CD4-positive, alpha-beta T cell treated with Interleukin-17A for 4 hours (primary cell): ENCODE results near the gene PPOX.

Experiments used
- DNase-seq: peaks from one replicate; pipeline ENCODE4 v3.0.0-alpha.2; 2020; ENCODE audit warnings: mixed read lengths

PPOX gene

GRCh38 chr1:161153682-161154337 lies 12.4 kb upstream of the PPOX start, which contains the start of gene UFC1:
Gene UFC1, plus strand, starts transcription at chr1:161153978. Its CDS starts 20 bp downstream, at chr1:161153998.
- peak; percentile 80 for DNase-seq

DNA sequence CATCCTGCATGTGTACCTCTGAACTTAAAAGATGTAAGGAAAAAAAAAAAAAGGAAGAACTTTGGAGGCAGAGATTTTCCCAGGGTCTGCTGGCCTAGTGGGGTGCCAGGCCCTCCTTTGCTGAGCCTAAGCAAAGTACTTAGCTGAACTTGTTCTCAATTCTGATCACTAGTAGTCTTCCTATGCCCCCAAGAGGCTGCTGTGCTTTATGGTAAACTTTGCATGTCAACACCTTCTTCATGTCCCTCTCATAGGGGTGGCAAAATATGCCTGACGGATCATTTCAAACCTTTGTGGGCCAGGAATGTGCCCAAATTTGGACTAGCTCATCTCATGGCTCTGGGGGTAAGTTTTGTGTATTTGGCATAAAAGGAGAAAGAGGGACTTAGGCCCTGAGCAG lies 8.4 kb upstream of the PPOX start:
- DNase-seq, result no peak

DNA sequence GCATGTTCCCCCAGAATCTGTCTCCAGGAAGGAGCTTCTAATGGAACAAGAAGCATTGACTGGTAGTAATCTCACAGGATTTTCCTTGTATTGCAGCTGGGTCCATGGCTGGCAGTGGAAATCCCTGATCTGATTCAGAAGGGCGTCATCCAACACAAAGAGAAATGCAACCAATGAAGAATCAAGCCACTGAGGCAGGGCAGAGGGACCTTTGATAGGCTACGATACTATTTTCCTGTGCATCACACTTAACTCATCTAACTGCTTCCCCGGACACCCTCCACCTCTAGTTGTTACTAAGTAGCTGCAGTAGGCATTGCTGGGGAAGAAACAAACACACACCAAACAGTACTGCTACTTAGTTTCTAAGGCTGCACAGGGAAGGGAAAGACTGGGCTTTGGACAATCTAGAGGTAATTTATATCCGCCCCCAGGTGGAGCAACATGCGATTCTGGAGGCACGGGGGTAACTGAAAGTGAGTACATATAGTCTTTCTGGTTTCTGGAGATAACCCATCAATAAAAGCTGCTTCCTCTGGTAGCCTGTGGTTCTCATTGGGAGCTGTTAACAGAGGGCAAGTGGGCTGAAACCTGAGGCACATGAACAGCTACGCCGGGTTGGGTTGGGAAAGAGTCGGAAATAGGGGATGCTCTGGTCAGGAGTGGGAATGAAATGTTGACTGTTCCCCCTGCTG lies 7.8 kb upstream of the PPOX start:
- DNase-seq, result no peak

- DNase-seq, result peak; percentile 95
These were observed 6.9 kb upstream of the PPOX start, which contains the start of gene USP21 for GRCh38 chr1:161159087-161159912. Gene USP21, plus strand, starts transcription at chr1:161159500. Its CDS starts 1,141 bp downstream, at chr1:161160641.

DNA sequence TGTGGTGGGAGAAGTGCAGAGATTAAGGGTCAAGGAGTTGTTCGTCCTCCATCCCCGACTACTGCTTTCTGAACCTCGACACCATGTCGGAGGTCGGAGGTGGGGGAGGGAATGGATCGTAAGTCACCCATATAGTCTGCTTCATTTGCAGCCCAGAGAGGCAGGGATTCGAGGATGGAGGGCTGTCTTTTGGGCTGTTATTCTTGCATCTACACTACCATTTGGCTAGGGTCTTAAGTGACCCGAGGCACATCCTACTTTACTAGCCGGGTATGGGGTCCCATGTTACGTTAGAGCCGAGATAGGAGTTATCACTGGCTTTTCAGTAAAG lies 6.3 kb upstream of the PPOX start:
- no peak for DNase-seq

DNA sequence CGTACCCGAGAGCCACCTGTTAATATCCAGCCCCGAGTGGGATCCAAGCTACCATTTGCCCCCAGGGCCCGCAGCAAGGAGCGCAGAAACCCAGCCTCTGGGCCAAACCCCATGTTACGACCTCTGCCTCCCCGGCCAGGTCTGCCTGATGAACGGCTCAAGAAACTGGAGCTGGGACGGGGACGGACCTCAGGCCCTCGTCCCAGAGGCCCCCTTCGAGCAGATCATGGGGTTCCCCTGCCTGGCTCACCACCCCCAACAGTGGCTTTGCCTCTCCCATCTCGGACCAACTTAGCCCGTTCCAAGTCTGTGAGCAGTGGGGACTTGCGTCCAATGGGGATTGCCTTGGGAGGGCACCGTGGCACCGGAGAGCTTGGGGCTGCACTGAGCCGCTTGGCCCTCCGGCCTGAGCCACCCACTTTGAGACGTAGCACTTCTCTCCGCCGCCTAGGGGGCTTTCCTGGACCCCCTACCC lies 5.5 kb upstream of the PPOX start:
- no peak for DNase-seq

DNA sequence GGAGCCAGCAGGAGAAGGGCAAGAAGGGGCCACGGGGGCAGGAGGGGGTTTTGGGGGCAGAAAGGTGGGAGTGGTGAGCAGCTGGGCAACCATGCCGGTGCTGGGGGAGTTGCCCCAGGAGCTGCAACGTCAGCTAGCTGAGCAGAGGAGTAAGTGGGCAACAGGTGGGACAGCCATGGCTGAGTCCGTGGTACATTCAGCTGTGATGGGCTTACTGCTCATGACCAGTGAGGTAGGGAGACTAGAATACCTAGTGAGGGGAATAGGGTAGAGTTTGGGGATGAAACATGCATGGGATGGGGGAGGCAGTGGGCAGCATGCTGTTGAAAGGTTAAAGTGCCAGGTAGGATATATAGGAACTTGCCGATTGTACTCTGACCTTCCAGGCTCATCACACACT lies 4.6 kb upstream of the PPOX start:
- no peak for DNase-seq

DNA sequence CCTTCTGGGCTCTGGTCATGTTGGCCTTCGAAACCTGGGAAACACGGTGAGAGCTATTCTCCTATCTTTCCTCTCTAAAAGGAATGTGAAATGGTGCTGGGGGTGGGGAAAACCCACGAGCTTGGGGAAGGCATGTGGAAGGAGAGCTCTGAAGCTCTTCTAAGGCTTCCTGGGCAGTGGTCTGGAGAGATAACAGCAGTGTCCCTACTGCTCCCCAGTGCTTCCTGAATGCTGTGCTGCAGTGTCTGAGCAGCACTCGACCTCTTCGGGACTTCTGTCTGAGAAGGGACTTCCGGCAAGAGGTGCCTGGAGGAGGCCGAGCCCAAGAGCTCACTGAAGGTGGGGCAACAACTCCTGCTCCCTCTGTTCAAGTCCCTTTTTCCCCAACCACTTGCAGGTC lies 4.2 kb upstream of the PPOX start:
- DNase-seq, result no peak

GRCh38 chr1:161162806-161163205 lies 3.4 kb upstream of the PPOX start:
- no peak for DNase-seq

DNA sequence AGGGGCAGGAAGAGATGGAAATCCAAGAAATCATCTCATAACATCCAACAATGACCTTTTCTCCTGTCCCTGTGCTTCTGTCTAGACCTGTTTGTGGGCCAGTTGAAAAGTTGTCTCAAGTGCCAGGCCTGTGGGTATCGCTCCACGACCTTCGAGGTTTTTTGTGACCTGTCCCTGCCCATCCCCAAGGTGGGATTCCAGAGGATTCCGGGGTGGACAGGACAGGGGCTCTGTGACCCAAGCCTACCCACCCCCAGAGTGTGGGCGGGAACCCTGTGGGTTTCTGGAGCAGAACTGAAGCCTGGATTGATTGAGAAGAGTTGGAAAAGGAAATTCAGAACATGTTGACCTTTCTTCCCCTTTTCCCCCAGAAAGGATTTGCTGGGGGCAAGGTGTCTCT lies 2.4 kb upstream of the PPOX start:
- no peak for DNase-seq

DNA sequence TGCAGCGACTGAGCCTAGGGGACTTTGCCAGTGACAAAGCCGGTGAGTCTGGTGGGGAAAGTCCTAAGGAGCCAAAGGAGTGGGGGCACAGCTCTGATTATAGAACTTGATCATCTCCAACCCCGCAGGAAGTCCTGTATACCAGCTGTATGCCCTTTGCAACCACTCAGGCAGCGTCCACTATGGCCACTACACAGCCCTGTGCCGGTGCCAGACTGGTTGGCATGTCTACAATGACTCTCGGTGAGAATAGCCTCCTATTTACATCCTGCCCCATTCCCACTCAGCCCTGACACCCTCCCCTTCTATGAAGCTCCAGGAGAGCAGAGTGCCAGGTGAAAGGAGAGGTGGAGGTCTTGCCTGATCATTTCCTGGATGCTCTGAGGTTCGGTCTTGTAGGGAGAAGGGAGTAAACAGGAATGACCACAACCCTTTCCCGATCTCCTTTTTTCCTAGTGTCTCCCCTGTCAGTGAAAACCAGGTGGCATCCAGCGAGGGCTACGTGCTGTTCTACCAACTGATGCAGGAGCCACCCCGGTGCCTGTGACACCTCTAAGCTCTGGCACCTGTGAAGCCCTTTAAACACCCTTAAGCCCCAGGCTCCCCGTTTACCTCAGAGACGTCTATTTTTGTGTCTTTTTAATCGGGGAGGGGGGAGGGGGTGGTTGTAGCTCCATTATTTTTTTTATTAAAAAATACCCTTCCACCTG lies 1.2 kb upstream of the PPOX start:
- DNase-seq, result no peak

DNA sequence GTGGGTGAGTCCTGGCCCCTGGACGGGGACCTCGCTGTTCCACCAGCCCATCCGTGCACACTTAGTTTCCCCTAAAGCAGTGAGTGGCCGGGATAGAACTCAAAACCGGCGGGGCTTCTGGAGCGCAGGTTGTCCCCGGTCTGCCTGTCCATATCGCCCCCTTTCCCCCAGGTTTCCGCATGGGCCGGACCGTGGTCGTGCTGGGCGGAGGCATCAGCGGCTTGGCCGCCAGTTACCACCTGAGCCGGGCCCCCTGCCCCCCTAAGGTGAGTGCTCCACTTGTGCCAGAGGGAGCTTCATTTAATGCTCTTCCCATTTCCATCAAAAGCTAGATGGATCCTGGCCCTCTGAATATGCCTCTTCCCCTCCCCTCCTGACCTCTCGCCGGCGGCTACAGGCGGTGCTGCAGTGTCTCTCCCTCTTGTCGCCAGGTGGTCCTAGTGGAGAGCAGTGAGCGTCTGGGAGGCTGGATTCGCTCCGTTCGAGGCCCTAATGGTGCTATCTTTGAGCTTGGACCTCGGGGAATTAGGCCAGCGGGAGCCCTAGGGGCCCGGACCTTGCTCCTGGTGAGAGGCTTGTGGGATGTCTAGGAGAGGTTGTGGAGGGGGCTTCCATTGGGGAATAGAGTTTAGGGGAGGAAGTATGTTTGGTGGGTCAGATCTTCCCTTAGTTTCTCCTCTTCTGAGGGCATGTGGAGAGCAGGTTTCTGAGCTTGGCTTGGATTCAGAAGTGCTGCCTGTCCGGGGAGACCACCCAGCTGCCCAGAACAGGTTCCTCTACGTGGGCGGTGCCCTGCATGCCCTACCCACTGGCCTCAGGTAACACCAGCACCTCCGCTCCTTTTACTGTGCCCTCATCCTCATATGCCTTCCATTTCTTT lies 683 bp downstream of the PPOX start:
- DNase-seq, result no peak

GRCh38 chr1:161168906-161169305 lies 2.7 kb downstream of the PPOX start:
- no peak for DNase-seq

DNA sequence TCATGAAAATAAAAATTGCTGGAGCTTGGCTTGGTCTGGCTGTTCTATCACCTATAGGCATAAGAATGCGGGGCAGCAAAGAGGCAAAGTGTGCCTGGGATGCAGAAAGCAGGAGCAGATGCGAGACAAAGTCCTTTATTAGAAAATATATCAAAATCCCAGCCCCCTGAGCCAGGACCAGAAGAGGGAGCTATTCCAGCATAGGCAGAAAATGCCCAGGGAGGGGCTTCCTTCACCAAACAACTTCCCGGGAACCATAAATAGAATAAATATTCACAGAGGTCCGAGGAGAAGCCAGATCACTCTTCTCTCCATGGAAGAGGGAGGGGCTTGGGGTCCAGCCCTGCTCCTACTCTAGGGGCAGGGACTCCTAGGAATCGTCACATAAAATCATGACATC lies 5.0 kb downstream of the PPOX start:
- no peak for DNase-seq

GRCh38 chr1:161171696-161172095 lies 5.5 kb downstream of the PPOX start:
- DNase-seq, result no peak

- no peak for DNase-seq
These were observed 6.1 kb downstream of the PPOX start for GRCh38 chr1:161172349-161172748.

GRCh38 chr1:161172776-161173376 lies 6.7 kb downstream of the PPOX start:
- DNase-seq, result no peak

- no peak for DNase-seq
These were observed 7.5 kb downstream of the PPOX start for GRCh38 chr1:161173711-161174110.

DNA sequence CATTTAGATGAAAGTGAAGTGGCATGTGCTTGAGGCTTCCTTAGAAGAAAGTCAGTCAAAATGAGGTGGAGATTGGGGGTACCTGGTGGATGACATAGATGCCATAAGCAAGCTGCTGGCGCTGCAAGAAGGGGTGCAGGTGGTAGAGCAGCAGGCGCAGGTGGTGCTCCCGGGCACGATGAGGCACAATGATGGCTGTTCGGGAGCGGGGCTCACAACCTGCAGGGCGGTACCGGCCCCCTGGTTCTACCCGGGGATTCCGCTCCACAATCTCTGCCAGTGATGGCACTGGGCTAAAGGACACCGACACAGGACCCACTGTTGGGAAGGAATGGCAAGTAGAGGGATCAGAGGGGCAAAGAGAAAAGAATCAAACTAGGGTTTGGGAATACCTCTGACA lies 8.7 kb downstream of the PPOX start:
- no peak for DNase-seq

GRCh38 chr1:161175771-161176453 lies 9.7 kb downstream of the PPOX start:
- no peak for DNase-seq
